ENCODE data around the gene CALD1. TPM values are rescaled to one million over a fixed set of nuclear protein-coding genes. Genes with fewer than 3 reads are reported as not detected.

Gene CALD1
- total RNA-seq, 4 donors from 2014 or later, result 162 to 401 (median 226) TPM

DNA sequence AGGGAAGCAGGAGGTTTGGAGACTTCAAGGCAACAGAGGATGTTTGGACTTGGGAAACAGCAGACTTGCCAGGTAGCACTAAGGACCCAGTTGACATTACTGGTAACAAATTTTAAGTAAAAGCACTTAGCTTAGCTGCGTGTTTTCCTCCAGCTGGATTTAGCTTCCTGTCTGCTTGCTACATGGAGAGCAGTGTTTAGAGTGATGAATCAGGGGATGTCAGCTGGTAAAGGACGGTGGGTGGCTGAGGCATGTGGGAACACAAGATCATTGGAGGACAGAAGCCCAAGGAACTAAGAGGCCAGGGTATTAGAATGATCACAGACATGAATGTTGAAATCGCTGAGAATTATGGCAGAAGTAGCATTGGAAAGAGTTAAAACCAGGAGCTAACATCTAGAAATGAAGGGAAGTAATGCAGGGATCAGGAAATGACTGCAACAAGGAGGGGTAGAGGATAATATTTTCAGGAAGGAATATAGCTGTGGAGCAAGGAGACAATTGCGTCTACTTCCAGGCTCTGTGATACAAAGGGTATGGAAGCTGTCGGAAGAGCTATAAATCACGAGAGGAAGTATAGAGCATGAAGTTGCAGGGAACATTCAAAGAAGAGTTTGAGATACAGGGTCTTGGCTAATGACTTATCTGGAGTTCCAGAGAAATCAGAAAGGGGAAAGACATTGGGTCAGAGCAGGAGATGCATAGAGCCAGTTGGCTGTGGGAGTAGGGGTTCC lies 34.4 kb downstream of the CALD1 start:
- no peak for TF ChIP-seq POLR2A (IDR thresholded peaks at IDR 0.05)
- TF ChIP-seq EP300 (IDR thresholded peaks at IDR 0.05; ENCODE audit: low read depth), result no peak
- TF ChIP-seq, protein P1, sequence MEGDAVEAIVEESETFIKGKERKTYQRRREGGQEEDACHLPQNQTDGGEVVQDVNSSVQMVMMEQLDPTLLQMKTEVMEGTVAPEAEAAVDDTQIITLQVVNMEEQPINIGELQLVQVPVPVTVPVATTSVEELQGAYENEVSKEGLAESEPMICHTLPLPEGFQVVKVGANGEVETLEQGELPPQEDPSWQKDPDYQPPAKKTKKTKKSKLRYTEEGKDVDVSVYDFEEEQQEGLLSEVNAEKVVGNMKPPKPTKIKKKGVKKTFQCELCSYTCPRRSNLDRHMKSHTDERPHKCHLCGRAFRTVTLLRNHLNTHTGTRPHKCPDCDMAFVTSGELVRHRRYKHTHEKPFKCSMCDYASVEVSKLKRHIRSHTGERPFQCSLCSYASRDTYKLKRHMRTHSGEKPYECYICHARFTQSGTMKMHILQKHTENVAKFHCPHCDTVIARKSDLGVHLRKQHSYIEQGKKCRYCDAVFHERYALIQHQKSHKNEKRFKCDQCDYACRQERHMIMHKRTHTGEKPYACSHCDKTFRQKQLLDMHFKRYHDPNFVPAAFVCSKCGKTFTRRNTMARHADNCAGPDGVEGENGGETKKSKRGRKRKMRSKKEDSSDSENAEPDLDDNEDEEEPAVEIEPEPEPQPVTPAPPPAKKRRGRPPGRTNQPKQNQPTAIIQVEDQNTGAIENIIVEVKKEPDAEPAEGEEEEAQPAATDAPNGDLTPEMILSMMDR (IDR thresholded peaks at IDR 0.05), result no peak
- peak in 2 of 3 donors; percentile 7 to 44 for TF ChIP-seq POLR2AphosphoS5 (IDR thresholded peaks at IDR 0.05)
- no peak for DNase-seq
- in situ Hi-C loops (cut with MboI; ENCODE audit: low pct_ligation_motif_present in 1 of 4, low pct_unique_long_range_greater_than_20kb in 1 of 4, low sequenced_read_pairs in 3 of 4) (no loop called here), intact Hi-C loops (cut with DNase I; ENCODE audit: low total_unique reads) (no loop called here)
- Histone ChIP-seq H3K4me3 (no peak overlapping the region), H3K27me3 (no peaks in the 10 kb centered on the region), H3K36me3 (no peaks in the 10 kb centered on the region), H3K4me1 (peaks cover 12 to 49% (median 20%) of the 10 kb centered on the region in 4 donors), H3K9me3 (no peaks in the 10 kb centered on the region), H3K27ac (peak overlapping the region; percentile 56 to 78 (median 64))
- 71 to 72% methylated on average over 6 of the region's 6 CpGs for WGBS, 2 donors (ENCODE audit: low coverage in 1 of 2)

DNA sequence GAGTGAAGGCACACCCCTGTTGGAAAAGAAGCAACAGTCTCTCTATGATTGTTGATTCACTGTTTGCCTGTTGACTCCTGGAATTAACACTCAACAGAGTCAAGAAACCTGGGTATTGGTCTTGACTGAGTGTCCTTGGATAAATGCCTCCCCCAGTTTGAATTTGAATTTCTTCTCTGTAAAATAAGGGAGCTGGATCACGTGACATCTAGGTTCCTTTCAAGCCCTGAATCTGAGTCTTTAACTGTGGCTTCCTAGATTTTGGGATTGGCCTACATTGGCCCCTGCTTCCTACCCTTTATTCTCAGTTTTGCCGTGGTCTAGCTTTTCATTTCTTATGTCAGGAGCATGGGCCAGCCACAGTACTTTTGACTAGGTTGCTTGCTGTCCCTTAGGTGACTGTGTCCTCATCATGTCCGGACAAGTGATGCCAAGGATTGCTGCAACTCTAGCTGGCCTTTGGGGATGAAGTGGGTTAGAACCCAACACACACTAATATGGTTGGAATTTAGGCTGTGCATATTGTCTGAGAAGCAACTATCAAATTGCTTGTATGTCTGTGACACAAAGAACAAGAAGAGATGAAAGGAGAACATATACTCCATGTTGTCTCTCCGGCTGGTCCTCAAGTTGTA lies 35.4 kb downstream of the CALD1 start:
- Histone ChIP-seq H3K27ac (peak overlapping the region; percentile 56 to 78 (median 64)), H3K4me1 (peaks cover 10 to 39% (median 16%) of the 10 kb centered on the region in 4 donors)
- WGBS, 2 donors (ENCODE audit: low coverage in 1 of 2), result 77 to 94% methylated on average over 3 to 4 of the region's 4 CpGs

DNA sequence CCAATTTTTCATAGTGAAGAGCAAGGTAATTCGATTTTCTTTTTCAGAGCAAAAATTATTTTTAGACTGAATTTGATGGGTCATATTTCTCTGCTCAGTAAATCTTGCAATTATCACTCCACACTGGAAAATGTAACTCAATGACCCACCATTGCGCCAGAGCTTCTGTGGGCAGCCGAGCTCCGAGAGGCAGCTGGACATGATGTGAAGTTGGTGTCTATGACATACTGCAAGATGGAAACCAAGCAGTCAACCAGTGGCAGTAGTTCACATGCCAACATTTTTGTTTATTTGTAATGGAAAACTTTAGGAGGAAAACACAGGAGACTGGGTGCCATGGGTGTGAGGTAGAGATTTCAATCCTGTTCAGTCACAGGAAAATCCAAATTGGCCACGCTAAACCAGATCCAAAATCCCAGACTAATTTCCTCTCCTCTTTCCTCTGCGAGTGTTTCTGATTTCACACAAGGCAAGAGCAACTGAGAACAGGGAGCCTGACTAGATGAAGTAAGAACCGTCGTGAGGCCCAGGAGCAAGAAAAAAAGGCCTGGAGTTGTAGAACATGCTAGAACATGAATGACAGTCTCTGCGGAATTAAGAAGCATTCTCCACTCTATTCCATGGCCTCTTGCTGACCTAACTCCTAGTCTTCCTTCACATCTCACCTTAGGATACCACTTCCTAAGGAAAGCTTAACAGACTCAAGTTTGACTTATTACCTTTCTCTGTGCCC lies 39.3 kb downstream of the CALD1 start:
- Histone ChIP-seq H3K9me3 (no peaks in the 10 kb centered on the region), H3K27me3 (no peaks in the 10 kb centered on the region), H3K36me3 (no peaks in the 10 kb centered on the region), H3K4me1 (peaks cover 0 to 11% (median under 1%) of the 10 kb centered on the region in 4 donors), H3K4me3 (no peak overlapping the region), H3K27ac (peak overlapping the region; percentile 60 to 76 (median 68))
- WGBS, 2 donors (ENCODE audit: low coverage in 1 of 2), result 62 to 81% methylated on average over 3 to 9 of the region's 9 CpGs
- intact Hi-C loops (cut with DNase I; ENCODE audit: low total_unique reads) (no loop called here), in situ Hi-C loops (cut with MboI; ENCODE audit: low pct_ligation_motif_present in 1 of 4, low pct_unique_long_range_greater_than_20kb in 1 of 4, low sequenced_read_pairs in 3 of 4) (no loop called here)
- DNase-seq, result no peak
- TF ChIP-seq POLR2AphosphoS5 (IDR thresholded peaks at IDR 0.05) (no peak), EP300 (IDR thresholded peaks at IDR 0.05; ENCODE audit: low read depth) (no peak), POLR2A (IDR thresholded peaks at IDR 0.05) (no peak)
- TF ChIP-seq, protein P1 (IDR thresholded peaks at IDR 0.05), result no peak

More for the DNA sequence above, 35.4 kb downstream of the CALD1 start:
- in situ Hi-C loops (cut with MboI; ENCODE audit: low pct_ligation_motif_present in 1 of 4, low pct_unique_long_range_greater_than_20kb in 1 of 4, low sequenced_read_pairs in 3 of 4), result no loop called here
- TF ChIP-seq, protein P1 (IDR thresholded peaks at IDR 0.05), result no peak
- no peak for TF ChIP-seq POLR2A (IDR thresholded peaks at IDR 0.05)
- TF ChIP-seq EP300 (IDR thresholded peaks at IDR 0.05; ENCODE audit: low read depth), result no peak
- TF ChIP-seq POLR2AphosphoS5 (IDR thresholded peaks at IDR 0.05), result no peak
- DNase-seq, result no peak
- H3K27me3 ChIP-seq, result no peaks in the 10 kb centered on the region
- H3K9me3 ChIP-seq, result no peaks in the 10 kb centered on the region
- intact Hi-C loops (cut with DNase I; ENCODE audit: low total_unique reads), result no loop called here
- no peaks in the 10 kb centered on the region for H3K36me3 ChIP-seq
- no peak overlapping the region for H3K4me3 ChIP-seq

DNA sequence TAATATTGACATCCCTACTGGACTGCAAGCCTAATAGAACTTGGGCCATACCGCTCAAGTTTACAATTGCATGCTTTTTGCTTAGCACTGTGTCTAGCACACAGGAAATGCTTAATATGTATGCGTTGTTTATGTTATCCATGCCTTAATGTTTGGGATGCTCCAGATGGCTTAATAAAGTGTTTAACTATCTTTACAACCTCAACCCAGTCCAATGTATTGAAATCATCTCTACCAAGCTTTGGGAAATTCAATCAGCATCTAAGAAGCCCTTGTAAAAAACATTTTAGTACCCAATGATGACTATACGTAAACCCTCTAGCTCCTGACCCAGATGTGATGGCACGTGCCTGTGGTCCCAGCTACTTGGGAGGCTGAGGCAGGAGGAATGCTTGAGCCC lies 40.0 kb downstream of the CALD1 start:
- no peak for TF ChIP-seq POLR2A (IDR thresholded peaks at IDR 0.05)
- TF ChIP-seq, protein P1 (IDR thresholded peaks at IDR 0.05), result no peak
- TF ChIP-seq POLR2AphosphoS5 (IDR thresholded peaks at IDR 0.05), result no peak
- no peak for TF ChIP-seq EP300 (IDR thresholded peaks at IDR 0.05; ENCODE audit: low read depth)
- WGBS, 2 donors (ENCODE audit: low coverage in 1 of 2), result 65 to 75% methylated on average over 2 to 4 of the region's 4 CpGs
- Histone ChIP-seq H3K9me3 (no peaks in the 10 kb centered on the region), H3K27me3 (no peaks in the 10 kb centered on the region), H3K36me3 (no peaks in the 10 kb centered on the region), H3K4me1 (peaks cover 0 to 15% (median 0%) of the 10 kb centered on the region in 4 donors), H3K27ac (peak overlapping the region; percentile 60 to 76 (median 68)), H3K4me3 (no peak overlapping the region)
- DNase-seq, result no peak
- in situ Hi-C loops (cut with MboI; ENCODE audit: low pct_ligation_motif_present in 1 of 4, low pct_unique_long_range_greater_than_20kb in 1 of 4, low sequenced_read_pairs in 3 of 4), result no loop called here
- intact Hi-C loops (cut with DNase I; ENCODE audit: low total_unique reads), result no loop called here
